Endothelial cell of umbilical vein (primary cell): Measurements from ENCODE around the gene PTER.

ENCODE experiments used
- EZH2 ChIP-seq: IDR thresholded peaks from 2 replicates; pipeline ENCODE4 v1.6.1; 2012; ENCODE audit warnings: borderline replicate concordance, low read depth, mild to moderate bottlenecking, moderate library complexity, low read length, inconsistent platforms; ENCODE audit not compliant: severe bottlenecking
- POLR2AphosphoS5 ChIP-seq: IDR thresholded peaks from 2 replicates; pipeline ENCODE4 v1.6.1; 2012; ENCODE audit warnings: low read depth, mild to moderate bottlenecking, control low read depth, low read length, moderate library complexity; ENCODE audit not compliant: insufficient read depth
- TF ChIP-seq, protein P1 (sequence below), 2 donors: IDR thresholded peaks; 1 replicate in 1 of 2; 2 replicates in 1 of 2; pipeline ENCODE4 v1.5.1; 2011; ENCODE audit warnings: low read length in 2 of 2, mild to moderate bottlenecking in 2 of 2, moderate library complexity in 2 of 2, control low read depth in 1 of 2, inconsistent platforms in 1 of 2, low read depth in 1 of 2; ENCODE audit not compliant: insufficient read depth in 1 of 2; ENCODE audit errors: extremely low read depth in 1 of 2
- TF ChIP-seq, protein P2 (sequence below): IDR thresholded peaks from 2 replicates; pipeline ENCODE4 v1.6.1; 2011; ENCODE audit not compliant: insufficient read depth, insufficient read length

DNA sequence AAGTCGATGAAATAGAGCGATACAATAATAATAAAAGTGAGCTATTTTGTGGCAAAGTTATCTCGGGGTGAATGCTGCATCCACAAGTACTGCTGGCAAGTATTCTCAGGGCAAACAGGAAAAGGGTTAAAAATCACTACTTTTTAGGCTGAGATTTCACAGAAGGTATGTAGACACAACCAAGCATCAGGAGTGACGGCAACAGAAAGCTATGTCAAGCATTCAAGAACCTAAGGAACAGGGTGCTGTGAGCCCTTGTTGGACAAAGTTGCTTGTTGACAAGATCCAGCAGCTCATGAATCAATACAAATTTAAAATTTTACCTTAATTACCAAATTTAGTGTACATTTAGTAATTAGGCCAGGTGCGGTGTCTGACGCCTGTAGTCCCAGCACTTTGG lies 126.1 kb downstream of the PTER start:
- TF ChIP-seq EZH2 (no peak), POLR2AphosphoS5 (no peak)
- TF ChIP-seq, protein P1, sequence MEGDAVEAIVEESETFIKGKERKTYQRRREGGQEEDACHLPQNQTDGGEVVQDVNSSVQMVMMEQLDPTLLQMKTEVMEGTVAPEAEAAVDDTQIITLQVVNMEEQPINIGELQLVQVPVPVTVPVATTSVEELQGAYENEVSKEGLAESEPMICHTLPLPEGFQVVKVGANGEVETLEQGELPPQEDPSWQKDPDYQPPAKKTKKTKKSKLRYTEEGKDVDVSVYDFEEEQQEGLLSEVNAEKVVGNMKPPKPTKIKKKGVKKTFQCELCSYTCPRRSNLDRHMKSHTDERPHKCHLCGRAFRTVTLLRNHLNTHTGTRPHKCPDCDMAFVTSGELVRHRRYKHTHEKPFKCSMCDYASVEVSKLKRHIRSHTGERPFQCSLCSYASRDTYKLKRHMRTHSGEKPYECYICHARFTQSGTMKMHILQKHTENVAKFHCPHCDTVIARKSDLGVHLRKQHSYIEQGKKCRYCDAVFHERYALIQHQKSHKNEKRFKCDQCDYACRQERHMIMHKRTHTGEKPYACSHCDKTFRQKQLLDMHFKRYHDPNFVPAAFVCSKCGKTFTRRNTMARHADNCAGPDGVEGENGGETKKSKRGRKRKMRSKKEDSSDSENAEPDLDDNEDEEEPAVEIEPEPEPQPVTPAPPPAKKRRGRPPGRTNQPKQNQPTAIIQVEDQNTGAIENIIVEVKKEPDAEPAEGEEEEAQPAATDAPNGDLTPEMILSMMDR (IDR thresholded peaks at IDR 0.05; ENCODE audit: extremely low read depth in 1 of 2, insufficient read depth in 1 of 2, low read depth in 1 of 2, low read length in 2 of 2): no peak
- TF ChIP-seq, protein P2, sequence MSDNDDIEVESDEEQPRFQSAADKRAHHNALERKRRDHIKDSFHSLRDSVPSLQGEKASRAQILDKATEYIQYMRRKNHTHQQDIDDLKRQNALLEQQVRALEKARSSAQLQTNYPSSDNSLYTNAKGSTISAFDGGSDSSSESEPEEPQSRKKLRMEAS: no peak
